ENCODE results near the gene MADD.

Gene MADD

GRCh38 chr11:47269829-47270305 is at the start of gene MADD:
Gene MADD, plus strand, starts transcription at chr11:47270133.
- DNase-seq (ENCODE audit: low spot score) = peak; percentile 97

GRCh38 chr11:47220401-47220821 is 49.5 kb upstream of the MADD start:
- no peak for DNase-seq (ENCODE audit: low spot score)

DNA sequence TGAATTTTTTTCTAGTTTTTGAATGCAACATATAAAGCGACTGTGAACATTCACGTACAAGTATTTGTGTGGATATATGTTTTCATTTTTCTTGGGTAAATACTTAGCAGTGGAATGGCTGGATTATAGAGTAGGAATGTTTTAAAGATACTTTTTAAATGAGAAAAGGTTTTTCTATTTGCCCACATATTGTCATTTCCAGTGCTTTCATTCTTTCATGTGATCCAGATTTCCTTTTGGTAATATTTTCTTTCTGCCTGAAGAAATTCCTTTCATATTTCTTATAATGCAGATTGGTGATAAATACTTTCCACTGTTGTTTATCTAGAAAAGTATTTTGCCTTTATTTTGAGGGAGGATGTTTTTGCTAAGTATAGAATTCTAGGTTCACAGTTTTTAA is 47.2 kb upstream of the MADD start:
- no peak for DNase-seq (ENCODE audit: low spot score)

DNA sequence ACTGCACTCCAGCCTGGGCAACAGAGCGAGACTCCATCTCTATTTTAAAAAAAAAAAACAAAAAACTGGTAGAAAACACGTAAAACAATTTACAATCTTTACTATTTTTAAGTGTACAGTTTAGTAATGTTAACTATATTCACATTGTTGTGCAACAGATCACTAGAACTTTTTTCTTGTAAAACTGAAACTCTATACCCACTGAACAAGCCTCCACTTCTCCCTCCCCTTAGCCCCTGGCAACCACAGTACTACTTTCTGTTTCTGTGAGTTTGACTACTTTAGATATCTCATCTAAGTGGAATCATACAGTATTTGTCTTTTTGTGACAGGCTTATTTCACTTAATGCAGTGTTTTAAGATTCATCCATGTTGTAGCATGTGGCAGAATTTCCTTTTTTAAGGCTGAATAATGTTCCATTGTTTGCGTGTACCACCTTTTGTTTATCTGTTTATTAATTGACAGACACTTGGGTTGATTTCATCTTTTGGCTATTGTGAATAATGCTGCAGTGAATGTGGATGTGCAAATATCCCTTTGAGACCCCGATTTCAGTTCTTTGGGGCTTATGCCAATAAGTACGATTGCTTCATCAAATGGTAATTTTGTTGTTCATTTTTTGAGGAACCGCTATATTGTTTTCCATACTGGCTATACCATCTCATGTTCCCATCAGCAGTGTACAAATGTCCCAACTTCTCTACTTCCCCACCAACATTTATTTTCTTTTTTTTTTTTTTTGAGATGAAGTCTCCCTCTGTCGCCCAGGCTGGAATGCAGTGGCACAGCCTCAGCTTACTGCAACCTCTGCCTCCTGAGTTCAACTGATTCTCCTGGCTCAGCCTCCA is 44.2 kb upstream of the MADD start:
- no peak for DNase-seq (ENCODE audit: low spot score)

DNA sequence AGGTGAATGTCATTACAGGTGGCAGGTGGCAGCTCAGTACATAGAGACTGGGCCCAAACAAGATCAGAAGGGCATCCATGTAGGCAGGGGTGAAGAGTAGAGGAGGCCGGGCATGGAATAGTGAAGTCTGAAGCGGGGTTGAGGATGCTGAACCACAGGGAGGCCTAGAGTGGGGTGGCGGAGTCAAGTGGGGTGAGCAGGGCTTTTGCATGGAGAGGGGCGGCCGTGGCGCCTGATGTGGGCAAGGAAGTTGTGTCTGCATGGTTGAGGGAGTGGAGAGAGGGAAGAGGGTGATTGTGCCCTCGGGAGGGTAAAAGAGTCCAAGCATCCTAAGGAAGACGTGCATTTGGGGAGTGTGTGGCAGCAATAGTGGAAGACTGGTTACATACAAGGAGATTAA is 40.8 kb upstream of the MADD start:
- DNase-seq (ENCODE audit: low spot score) = no peak

DNA sequence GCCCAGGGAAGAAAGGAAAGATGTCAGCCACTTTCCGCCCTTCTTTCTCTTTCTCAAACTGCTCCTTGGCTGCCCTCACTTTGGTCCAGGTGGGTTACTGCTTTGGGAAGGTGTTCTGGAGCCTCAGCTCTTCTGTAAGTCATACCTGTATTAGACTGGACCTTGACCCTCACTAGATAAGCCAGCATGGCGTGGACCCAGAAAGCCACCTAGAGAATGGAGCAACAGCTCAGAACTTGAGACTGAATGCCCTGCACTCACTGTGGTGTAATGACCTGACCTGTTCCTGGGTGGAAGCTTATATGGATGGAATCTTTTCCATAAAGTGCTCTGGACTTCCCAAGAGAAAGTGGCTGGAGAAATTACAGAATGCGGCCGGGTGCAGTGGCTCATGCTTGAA is 36.9 kb upstream of the MADD start:
- no peak for DNase-seq (ENCODE audit: low spot score)

DNA sequence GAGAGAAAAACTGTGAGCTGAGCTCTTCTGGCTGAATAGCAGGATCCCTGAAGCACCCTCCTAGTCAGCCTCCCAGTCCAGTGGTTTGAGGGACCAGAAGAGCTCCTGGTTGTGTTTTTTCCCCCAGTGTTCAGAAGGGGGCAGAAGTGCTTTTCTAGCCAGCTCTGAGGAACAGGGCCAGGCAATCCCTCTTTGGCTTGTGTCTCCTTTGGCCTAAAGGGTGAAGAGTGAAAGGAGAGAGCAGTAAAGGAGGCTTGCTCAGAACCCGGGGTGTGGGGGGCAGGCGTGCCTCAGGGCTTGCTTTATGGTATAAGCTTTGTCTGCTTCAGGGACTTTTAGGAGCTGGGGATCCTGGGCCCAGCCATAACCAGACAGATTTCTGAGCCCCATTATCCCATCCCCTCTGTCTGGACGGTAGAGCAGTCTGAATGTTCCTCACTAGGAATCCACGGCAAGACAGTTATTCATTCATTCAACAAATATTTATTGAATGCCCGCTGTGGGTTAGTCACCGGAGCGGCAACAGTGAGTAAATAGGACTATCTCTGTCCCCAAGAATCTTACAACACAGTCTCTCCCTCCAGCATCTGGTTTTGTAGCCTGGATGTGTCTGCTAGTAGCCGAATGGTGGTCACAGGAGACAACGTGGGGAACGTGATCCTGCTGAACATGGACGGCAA is 35.8 kb upstream of the MADD start:
- DNase-seq (ENCODE audit: low spot score) = no peak

GRCh38 chr11:47234669-47235100 is 35.2 kb upstream of the MADD start:
- DNase-seq (ENCODE audit: low spot score) = no peak

DNA sequence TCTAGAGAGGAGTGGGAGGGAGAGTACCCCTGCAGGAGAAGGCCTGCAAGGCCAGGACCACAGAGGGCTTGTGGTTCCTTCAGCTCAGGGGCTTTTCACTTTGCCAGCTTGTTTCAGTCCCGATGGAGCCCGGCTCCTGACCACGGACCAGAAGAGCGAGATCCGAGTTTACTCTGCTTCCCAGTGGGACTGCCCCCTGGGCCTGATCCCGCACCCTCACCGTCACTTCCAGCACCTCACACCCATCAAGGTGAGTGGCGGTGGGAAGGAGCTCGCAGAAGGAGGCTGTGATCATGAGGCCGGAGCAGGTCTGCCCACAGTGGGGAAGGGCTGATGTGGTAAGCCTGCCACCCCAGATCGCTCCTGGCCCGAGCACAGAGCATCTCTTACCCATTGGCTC is 34.8 kb upstream of the MADD start:
- DNase-seq (ENCODE audit: low spot score) = no peak

- no peak for DNase-seq (ENCODE audit: low spot score)
Observed at GRCh38 chr11:47236482-47236881, 33.5 kb upstream of the MADD start.

DNA sequence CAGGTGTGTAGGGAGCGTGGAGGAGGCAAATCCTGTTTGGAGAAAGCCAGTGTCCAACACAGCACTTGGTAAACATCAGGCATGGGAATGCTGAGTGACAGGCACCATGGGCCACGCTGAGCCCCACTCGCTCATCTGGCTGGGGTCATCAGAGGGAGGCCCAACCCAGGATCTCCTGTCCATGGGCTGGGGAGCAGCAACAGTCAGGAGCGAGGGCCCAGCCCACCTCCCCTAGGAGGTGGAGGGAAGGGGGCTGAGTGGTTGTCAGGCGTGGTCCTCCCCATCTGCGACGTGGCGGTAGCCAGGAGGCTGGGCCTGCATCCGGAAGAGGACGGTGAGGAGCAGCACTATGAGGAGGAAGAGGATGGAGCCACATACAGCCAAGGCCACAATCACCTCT is 30.1 kb upstream of the MADD start:
- DNase-seq (ENCODE audit: low spot score) = no peak

DNA sequence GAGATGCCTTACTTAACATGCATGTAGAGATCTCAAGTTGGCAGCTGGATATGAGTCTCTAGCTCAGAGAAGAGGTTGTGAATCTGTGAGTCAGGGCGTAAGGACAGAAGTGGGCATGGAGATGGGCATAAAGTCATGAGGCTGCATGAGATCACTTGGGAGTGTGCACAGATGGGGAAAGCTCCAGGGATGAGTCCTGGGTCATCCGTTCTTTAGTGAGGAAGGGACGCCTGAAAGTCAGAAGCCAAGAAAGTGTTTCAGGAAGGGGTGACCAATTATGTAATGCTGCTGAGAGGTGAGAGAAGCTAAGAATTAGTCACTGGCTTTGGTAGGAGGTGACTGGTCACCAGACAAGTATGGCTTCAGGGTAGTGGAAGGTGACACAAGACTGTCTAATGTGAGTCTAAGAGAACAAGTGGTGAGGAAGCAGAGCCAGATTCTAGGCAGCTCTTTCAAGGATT is 28.1 kb upstream of the MADD start:
- no peak for DNase-seq (ENCODE audit: low spot score)

DNA sequence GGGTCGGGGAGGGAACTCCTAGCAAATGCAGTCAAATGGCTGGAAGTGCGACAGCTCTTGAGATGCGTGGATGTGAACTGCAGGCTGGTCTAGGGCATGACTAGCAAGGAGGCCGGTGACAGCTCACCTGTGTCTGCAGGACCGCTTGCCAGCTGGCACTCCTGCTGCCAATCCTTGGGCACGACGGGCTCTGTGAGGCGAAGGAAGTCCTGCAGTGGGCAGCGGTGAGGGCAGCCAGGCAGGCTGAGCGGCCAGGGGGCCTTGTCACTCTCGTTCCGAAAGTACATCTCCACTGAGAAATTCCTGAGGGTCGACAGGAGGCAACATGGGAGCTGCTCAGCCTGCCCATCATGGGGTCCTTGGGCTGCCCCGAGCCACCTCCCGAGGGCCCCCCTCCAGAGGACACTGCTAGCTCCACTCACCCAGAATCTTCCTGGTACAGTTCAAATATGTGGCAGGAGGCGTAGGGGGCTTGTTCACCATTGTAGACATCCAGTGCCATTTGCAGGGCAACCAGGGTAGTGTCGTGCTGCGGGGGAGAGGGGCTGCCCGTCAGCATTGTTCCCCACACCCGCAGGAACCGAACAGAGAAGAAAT is 27.2 kb upstream of the MADD start:
- DNase-seq (ENCODE audit: low spot score) = no peak

DNA sequence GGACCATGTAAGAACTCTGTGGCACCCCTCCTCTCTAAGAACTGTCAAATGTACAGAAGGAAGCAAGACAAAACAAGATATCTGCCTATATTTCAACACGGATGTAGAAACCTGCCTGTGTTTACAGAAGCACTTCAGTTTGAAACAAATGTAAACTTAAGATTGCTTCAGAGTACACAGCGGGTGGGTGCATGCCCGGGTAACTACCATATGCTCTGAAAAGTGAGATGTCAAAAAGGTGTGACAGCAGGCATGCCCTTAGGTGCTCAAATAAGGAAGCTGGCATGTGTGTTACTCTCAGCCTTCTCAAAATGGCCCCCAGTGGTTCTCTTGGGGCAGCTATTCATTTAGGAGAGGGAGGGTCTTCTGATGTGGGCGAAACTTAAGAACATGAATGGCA is 26.5 kb upstream of the MADD start:
- no peak for DNase-seq (ENCODE audit: low spot score)

DNA sequence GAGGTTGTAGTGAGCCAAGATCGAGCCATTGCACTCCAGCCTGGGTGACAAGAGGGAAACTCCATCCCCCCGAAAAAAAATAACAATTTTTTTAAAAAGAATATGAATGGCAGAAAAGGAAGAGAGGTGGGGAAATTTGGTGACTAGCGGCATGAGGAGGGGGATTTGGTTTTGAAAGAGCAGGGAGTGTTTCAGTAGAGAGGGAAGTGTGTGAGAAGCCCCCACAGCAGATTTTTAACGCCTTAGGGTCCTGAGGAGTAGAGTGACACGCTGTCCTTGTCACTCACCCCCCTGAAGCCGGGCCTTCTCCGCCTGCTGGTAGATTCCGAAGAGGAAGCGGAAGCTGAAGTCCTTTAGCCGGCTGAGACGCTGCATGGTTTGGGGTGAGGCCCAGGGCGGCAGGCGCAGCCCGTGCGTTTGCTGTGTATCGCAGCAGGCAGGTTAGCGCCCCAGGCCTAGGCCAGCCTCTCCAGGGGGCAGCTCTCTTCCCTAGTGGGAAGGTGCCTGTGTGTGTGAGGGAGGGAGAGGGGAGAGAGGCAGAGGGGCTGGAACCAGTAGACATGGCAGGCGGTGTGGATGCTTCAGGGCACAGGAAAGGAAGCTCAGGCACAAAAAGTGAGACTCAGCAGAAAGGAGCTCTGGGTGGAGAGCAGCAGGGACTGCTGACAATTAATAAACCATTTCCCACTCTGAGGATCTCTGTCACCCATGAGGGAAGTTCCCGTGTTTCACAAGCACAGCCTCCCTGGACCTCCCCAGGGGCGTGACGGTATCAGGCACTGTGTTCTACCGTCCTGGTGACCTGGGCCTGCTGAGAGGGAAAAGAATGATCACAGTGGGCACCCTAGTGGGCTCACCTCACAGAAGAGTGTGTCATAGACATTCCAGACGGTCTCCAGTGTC is 25.2 kb upstream of the MADD start:
- DNase-seq (ENCODE audit: low spot score) = no peak

DNA sequence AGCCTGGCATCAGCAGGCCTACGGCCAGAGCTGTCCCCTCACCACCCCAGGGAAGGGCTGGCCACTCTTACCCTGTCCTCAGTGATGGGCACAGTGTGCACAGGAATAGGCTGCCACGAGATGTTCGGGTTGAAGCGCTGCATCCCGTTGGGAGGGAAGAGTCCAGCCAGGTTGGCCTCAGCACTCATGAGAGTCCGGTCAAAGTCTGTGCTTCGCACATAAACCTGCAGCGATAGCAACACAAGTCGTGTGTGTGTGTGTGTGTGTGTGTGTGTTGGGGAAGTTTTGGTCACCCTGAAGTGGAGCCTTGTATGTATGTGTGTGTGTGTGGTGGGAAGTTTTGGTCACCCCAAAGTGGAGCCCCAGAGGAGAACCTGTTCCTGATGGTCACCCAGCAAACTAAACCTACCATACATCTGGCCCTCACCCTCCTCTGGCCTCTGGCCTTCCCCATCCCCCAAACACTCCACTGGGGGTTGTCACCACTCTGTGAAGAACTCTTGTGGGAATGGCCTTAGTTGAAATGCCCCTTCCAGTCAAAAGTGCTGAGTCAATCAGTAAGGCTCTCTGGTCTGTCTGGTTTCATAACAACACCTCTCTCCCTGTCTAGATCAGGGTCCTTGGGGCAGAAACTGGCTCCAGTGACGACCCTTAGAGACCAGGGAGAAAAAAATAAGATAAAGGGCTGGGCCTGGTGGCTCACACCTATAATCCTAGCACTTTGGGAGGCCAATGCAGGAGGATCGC is 24.1 kb upstream of the MADD start:
- no peak for DNase-seq (ENCODE audit: low spot score)

DNA sequence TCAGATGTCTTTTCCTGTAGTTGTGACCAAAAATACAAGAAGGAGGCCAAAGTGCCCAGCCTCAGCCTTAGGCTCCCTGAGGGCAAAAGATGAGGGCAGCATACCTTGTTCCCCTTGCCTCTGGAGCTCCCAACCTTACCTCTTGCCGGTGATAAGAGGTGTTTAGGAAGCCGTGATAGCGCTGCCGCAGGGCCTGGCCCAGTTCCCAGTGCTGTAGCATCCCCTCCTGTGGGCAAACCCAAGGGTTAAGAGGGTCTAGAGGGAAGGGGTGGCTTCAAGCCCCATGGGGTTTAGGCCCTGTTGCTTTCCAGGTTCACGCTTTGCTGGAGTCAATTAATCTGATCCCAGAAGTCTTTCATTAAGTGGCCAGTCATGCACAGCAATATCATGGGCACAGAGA is 22.4 kb upstream of the MADD start:
- no peak for DNase-seq (ENCODE audit: low spot score)

DNA sequence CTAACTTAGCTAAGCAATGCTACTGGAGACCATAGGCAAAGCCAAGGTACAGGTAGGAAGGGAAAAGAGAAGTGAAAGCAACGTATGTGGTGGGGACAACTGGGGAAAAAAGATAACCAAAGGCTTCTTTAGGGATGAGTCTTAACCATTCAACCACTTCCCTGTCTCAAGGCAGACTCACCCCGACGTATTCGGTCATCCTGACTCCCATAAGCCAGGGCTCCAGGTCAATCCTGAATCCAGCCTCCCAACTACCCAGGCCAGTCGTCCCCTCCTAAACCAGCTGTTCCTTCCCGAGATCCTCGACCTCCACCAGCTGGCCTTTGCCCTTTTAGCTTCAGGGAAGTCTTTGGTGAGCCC is 21.6 kb upstream of the MADD start:
- DNase-seq (ENCODE audit: low spot score) = peak; percentile 41

- DNase-seq (ENCODE audit: low spot score) = peak; percentile 86
Observed at GRCh38 chr11:47248664-47249377, 21.1 kb upstream of the MADD start, which contains the start of gene ACP2. Gene ACP2, minus strand, starts transcription at chr11:47248814. Its CDS starts 25 bp downstream, at chr11:47248789.

DNA sequence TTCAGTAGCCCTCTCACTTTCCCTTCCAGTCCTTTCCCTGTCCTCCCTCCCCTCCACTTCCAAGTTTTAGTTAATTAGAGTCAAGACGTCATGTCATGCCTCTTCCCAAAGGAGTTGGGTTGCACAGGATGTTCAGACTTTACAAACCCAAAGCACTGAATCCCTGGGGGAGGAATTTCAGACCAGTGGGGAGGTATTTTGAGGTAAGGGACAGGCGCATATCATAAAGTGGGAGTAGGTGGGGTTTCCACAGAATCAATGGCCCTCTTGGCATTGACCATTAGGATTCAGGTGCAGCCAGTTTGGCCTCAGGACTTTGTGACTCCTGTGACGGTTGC is 20.6 kb upstream of the MADD start:
- DNase-seq (ENCODE audit: low spot score) = no peak

DNA sequence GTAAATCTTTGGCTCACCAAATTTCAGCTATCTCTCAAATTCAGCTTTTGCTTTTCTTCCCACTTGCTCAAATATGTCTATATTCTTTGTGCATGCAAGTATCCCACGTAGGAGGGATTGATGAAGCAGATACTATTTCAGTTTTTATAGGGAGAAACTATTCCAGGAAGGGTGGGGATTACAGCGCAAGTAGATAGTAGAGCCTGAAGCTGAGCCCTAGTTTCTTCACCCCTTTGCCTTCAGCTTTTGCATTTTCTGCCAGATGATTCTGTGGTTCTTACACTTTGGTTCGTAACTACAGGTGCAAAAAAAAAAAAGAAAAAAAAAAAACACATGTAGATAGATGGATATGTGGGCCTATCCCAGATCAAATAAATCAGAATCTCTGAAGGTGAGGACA is 18.2 kb upstream of the MADD start:
- no peak for DNase-seq (ENCODE audit: low spot score)

Data from germinal center (tissue), 1 donor.